GM23338 (cell line): Measurements from ENCODE around the gene C1orf21.

Experiments used
- CTCF ChIP-seq, 2 experiments: fragments of 200-600 bp in 1 of 2; sonication (generic) in 1 of 2; conservative IDR thresholded peaks; 2 replicates each; pipeline versions ENCODE4 v1.5.1 to v1.6.1; 2016 to 2017; ENCODE audit warnings: antibody characterized with exemption in 2 of 2, low read depth in 2 of 2, mild to moderate bottlenecking in 2 of 2, moderate library complexity in 1 of 2
- ETS1 ChIP-seq: IDR thresholded peaks from 2 replicates; pipeline ENCODE4 v1.6.1; 2016; ENCODE audit warnings: antibody characterized with exemption
- EZH2 ChIP-seq: fragments of 200-600 bp; sonication (generic); IDR thresholded peaks from one replicate; pipeline ENCODE4 v1.8.0; 2017; ENCODE audit warnings: antibody characterized with exemption, mild to moderate bottlenecking, low read depth; ENCODE audit not compliant: unreplicated experiment
- JUNB ChIP-seq: IDR thresholded peaks from one replicate; pipeline ENCODE4 v1.6.1; 2016; ENCODE audit warnings: antibody characterized with exemption; ENCODE audit not compliant: unreplicated experiment
- NANOG ChIP-seq: IDR thresholded peaks from 2 replicates; pipeline ENCODE4 v1.6.1; 2016; ENCODE audit warnings: antibody characterized with exemption, borderline replicate concordance
- POLR2AphosphoS5 ChIP-seq: IDR thresholded peaks from 2 replicates; pipeline ENCODE4 v1.6.1; 2016; ENCODE audit warnings: antibody characterized with exemption, low read depth
- REST ChIP-seq: IDR thresholded peaks from one replicate; pipeline ENCODE4 v1.6.1; 2018; ENCODE audit warnings: antibody characterized with exemption; ENCODE audit not compliant: unreplicated experiment
- ZNF114 ChIP-seq: fragments of 250-450 bp; sonication (Bioruptor Pico); IDR thresholded peaks from 2 replicates; pipeline ENCODE4 v1.5.0; 2020; ENCODE audit warnings: mild to moderate bottlenecking, moderate library complexity

- TF ChIP-seq CTCF (conservative IDR thresholded peaks at IDR 0.05; ENCODE audit: low read depth in 2 of 2) (no peak), EZH2 (no peak), REST (no peak), ETS1 (no peak), ZNF114 (no peak), JUNB (no peak), POLR2AphosphoS5 (no peak), NANOG (no peak)
Observed at GRCh38 chr1:184533049-184533448, 146.2 kb downstream of the C1orf21 start.
